HG02884 (cell line): ENCODE results near the gene HNRNPA1L2.
"Not testable (repeated sequence)": the region's sequence is repeated elsewhere in the genome, so short reads cannot be mapped to it uniquely, and the experiment has no call there.

Source experiments
- ATAC-seq: cut with Tn5 transposase; IDR thresholded peaks from one replicate; pipeline ENCODE4 v1.9.1; 2021; ENCODE audit warnings: mild to moderate bottlenecking, moderate library complexity; ENCODE audit not compliant: unreplicated experiment

The HNRNPA1L2 gene

DNA sequence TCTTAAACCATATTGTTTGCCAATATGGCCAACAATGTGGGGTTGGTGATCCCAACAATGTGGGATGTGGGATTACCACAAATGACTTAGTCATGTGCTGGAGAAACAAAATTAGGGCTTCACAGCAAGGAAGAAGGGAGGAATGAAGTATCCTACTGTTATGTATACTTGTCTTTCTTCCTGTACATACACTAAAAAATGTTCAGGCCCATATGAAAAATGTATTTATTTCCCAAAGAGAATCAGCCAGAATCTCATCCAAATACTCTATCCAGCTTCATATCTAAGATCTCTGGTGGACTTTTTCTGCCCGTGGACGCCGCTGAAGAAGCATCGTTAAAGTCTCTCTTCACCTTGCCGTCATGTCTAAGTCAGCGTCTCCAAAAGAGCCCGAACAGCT, at the start of gene HNRNPA1L2:
TSS of gene HNRNPA1L2 (plus strand) at position 301 of the 400 bp plus-strand sequence. CDS start at position 363, 62 bp downstream.
- no peak for ATAC-seq

GRCh38 chr13:52593175-52593574, 49.1 kb upstream of the HNRNPA1L2 start:
- ATAC-seq = not testable (repeated sequence)

DNA sequence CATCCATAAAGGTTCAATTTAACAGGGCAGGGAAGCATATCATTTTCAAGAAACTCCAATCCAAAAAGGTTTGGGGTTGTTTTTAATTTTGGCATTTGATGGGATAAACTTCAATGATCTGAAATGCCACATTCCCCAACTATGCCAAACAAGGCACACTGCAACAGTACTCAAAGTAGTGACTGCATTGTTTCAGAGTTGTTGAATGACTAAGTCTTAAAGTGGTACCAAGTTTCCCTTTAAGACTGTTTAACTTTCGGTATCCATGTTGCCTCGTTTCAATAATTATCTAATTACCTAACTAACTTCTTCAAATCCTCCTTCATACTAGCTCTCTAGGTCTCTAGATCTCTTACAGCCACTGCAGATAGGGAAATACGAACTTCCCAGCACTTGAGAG, 48.4 kb upstream of the HNRNPA1L2 start:
- not testable (repeated sequence) for ATAC-seq

DNA sequence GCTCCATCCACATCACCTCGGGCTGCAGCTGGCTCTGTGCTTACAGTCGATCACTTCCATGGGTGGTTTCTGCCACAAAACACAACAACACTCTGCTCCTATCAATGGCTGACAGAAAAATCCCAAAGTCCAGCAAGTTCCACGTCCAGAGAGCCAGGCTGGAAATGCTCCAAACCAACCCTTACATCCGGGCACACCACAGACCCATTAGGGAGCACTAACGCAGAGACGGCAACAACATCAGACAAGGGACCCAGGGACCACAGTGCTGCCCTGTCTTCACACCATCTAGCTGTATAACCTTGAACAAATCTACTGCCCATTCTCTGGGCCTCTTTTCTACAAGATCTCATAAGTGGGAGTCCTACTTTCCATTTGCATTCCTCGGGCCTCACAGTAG, 47.9 kb upstream of the HNRNPA1L2 start:
- not testable (repeated sequence) for ATAC-seq

DNA sequence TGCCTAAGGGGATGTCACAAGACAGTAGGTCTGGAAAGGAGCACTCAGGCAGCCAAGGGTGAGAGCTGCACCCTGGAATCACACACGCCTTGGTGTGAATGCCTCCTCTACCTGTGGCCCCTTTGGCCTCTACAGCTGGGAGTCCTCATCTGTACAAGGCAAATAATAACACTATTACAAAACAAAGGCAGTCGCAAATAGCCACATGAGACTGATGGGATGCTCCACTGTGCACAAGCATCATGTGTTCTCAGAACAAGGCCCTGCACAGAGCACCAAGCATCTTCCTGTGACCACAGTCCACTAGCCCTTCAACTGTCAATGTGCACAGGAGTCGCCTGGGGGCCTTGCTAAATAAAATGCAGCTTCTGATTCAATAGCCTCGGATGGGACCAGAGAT, 44.6 kb upstream of the HNRNPA1L2 start:
- no peak for ATAC-seq

DNA sequence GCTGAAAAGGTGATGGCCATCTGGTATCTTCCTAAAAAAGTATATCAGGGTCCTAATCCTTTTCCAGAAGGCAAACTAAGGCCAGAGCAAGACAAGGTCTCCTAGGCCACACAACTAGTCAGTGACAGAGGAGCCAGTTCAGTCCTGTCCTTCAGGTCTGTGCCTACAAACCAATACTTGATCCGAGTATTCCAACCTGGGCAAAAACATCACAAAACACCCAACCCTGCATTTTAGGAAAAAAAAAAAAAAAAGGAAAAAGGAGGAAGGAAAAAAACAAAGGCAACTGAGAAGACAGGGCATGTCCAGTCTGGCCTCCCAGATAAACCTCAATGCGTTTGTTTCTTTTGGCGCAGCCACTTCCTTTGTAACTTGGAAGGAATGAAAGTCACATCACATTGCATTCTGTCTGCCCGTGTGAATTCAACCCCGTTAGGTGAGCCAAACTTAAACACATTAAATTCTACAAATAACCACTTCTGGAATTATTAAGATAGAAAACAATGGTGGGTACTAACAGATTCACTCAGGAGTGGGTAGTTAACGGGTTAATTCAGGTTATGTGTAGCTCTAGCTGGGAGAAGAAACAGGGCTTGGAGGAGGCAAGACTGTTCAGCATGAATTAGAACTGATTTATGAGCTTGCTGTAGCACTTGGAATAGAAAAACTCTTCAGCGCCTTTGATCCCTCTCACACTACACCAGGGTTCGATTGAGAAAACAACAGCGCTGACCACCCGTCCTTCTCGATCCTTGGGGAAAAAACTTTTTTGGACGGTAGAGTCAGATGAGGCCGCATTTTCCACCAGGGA, 43.0 kb upstream of the HNRNPA1L2 start:
- peak; percentile 22 for ATAC-seq

DNA sequence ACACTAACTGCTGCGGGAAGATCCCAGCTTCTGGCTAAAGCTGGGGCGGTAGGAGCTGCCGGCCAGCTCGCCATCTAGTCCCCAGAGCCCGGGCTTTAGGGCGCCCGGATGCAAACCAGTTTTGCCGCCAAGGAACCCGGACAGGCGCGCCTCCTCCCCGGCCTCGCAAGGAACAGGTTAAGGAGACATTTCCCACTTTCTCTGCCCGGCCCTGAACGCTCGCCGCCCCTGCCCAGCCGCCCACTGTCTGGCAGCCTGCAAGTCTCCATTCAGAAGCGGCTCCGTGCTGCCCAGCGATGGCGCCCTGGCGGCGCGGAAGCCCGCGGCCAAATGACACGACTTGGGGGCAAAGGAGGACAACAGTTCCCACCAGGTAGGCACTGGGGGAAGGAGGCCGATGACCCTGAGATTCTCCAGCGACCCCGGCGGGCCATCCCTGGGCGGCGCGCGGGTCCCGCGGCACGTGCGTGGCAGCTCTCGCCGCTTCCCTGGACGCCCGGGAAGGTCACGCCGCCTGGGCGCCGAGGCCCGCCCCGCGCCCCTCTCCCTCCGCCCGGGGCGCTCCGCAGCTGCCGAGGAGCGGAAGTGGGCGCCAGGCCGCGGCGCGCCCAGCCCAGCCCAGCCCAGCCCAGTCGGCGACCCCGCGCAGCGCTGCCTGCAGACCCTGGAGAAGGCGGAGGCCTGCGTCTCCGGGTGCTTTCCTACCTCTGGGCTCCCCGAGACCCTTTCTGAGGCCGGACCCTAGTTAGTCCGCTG, 42.2 kb upstream of the HNRNPA1L2 start:
- ATAC-seq = peak; percentile 86

DNA sequence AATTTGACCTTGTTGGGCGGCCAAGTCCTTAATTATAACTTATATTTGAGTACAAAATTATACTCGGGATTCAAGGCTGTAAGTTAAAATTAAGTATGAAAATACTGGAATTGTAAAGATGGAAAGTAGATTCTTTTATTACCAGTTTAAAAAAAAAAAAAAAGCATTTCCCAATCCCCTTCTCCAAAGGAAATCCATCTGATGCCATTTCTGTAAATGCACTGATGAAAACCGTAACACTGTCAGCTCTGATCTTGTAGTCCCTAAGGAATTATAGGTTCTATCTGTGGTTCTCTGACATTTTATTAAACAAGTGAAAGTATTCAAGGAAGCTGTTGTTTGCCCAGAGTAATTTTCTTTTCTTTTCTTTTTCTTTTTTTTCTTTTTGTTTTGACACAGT, 41.6 kb upstream of the HNRNPA1L2 start:
- no peak for ATAC-seq

DNA sequence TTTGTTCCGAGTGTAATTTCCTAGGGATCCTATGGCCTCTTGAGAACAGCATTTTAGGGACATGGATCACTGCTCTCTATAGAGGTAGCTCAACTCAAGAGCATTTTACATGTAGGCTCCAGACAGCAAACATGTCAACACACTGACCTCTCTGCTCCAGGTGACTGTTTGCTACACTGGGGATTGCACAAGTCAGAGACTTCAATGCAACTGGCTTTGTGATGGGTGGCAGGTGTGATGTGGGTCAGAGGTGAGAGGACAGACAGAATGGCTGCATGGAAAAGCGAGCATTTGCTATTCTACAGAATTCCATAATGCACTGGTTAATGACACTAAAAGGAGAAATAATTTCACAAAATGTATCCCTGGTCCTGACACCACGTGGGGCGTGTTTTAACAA, 38.9 kb upstream of the HNRNPA1L2 start:
- not testable (repeated sequence) for ATAC-seq

GRCh38 chr13:52606126-52606525, 36.1 kb upstream of the HNRNPA1L2 start:
- not testable (repeated sequence) for ATAC-seq

- ATAC-seq = not testable (repeated sequence)
These were observed 35.4 kb upstream of the HNRNPA1L2 start for GRCh38 chr13:52606795-52607194.

- not testable (repeated sequence) for ATAC-seq
These were observed 34.0 kb upstream of the HNRNPA1L2 start for GRCh38 chr13:52608184-52608583.

DNA sequence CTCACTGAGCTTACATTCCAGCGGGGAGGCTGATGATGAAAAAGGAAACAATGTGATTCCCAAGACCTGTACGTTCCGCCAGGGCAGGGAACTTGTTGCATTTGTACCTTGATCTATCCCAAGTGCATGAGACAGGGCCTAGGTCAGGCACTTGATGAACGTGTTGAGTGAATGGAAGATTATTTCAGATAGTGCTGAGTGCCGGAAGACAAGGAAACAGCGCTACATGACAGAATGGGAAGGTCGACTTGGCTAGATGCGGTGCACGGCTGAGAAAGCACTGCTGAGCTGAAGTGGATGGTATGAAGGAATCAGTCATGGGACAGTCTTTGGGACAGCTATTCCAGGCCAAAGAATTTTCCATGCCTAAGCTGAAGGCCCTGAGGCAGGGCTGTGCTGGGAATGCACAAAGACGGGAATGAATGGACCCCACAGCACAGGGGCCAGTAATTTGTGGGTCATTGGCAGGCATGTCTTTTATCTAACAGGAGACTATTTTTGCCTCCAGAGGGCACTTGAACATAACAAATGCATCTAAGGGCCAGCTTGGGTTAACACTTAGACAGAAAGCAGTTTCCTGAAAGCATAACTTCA, 33.1 kb upstream of the HNRNPA1L2 start:
- ATAC-seq = peak; percentile 81

GRCh38 chr13:52610158-52610557, 32.1 kb upstream of the HNRNPA1L2 start:
- not testable (repeated sequence) for ATAC-seq

DNA sequence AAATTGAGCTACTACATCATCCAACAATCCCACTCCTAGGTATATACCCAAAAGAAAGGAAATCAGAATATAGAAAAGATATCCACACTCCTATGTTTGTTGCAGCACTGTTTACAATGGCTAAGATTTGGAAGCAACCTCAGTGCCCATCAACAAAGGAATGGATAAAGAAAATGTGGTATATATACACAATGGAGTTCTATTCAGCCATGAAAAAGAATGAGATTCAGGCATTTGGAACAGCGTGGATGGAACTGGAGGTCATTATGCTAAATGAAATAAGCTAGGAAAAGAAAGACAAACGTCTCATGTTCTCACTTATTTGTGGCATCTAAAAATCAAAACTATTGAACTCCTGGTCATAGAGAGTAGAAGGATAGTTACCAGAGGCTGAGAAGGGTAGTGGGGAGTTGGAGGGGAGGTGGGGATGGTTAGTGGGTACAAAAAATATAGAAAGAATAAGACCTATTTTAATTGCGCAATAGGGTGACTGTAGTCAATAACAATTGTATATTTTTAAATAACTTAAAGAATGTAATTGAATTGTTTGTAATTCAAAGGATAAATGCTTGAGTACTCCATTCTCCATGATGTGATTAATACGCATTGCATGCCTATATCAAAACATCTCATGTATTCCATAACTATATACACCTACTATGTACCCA, 27.0 kb upstream of the HNRNPA1L2 start:
- no peak for ATAC-seq

DNA sequence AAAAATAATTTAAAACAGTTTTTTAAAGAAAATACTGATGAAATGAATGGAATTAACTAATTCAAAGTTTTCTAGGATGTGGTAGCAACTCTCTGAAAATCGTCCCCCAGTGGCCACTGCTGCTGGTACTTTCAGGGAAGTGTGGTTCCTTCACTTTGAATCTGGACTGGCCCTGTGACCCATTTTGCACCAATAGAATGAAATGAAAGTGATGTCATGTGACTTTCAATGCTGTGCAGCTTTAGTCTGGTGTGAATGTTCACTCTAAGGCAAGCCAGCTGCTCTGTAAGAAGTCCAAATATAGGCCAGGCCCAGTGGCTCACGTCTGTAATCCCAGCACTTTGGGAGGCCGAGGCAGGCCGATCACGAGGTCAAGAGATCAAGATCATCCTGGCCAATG, 26.4 kb upstream of the HNRNPA1L2 start:
- no peak for ATAC-seq

DNA sequence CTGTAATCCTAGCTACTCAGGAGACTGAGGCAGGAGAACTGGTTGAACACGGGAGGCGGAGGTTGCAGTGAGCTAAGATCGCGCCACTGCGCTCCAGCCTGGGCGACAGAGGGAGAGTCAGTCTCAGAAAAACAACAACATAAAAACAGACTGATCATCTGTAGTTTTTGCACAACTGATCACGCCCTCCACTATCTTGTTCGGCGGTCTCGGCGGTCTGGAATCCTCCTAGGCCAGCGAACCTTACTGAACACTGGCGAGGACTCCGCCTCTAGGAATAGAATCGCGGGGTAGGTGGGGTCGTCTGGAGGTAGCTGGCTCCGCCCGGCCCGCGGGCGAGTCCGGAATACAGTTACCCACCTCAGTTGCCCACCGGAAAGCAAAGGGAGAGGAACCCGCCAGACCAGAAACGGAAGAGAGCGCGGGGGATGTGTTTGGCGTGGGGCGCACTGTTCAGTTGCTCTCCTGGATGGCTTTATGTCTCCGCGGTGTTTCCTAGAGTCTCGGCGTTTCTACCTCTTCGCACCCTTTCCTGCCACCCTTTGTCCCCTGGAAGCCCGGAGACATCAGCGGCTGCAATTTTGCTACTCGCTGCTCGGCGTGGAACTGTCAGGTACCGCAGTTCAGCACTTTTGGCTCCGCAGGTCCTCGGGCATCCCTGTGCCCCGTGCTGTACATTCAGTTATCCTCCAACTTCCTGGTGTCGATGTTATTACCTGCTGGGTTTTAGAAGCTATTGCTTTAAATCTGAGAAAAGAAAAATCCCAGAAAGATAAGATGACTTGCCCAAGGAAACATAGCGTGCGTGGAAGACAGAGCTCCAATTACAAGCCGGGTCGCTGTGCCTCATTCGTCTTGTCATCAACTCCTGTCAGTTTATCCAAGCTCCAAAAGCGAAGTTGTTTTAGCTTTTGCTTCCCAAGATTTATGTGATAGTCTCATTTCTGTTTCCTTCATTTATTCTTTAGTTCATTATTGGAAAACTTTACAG, 24.9 kb upstream of the HNRNPA1L2 start:
- ATAC-seq = peak; percentile 93

- peak; percentile 71 for ATAC-seq
These were observed 11.0 kb upstream of the HNRNPA1L2 start for GRCh38 chr13:52631083-52631690.

DNA sequence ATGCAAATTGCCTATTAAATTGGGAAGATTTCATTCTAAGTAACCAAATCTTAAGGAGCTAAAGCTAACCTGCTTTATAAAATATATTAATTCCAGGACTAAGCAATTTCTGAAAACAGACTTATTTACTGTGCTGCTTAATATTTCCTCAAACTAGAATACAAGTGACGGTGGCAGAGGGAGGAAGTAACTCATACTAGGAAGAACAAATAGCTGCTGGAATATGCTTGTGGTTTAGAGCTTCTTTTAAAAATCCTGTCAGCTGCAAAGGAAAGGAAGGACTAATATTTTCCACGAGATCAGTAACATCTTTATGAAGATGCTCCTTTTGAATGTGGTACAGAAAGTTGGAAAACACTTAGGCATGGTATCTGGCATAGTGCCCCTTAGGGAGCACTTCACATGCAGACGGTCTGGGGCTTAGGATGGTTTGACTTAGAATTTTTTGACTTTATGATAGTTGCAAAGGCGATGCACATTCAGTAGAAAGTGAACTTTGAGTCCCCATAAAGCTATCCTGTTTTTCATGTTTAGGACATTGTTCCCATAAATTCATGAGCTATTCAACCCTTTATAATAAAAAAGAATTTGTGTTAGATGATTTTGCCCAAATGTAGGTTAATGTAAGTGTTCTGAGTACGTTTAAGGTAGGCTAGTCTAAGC, 3.4 kb upstream of the HNRNPA1L2 start:
- ATAC-seq = no peak
